ENCODE measurements around the gene C10orf67. TPM values are rescaled to one million over a fixed set of nuclear protein-coding genes. Genes with fewer than 3 reads are reported as not detected.

C10orf67 gene
- total and polyA plus RNA-seq, 2 experiments from 2014 or later, result 0.16 TPM; not detected in 1

- Histone ChIP-seq H3K4me3 (no peak overlapping the region), H3K9me2 (ENCODE audit: insufficient read depth) (no peaks in the 10 kb centered on the region), H2AFZ (no peak overlapping the region), H3K4me1 (ENCODE audit: insufficient read depth) (no peaks in the 10 kb centered on the region), H3K27me3 (ENCODE audit: insufficient read depth) (no peaks in the 10 kb centered on the region), H4K20me1 (replicated peaks; ENCODE audit: insufficient read depth) (no peaks in the 10 kb centered on the region), H3K36me3 (ENCODE audit: insufficient read depth) (no peaks in the 10 kb centered on the region), H3K79me2 (replicated peaks; ENCODE audit: insufficient read depth) (no peaks in the 10 kb centered on the region), H3K27ac (ENCODE audit: low read depth) (no peak overlapping the region), H3K4me2 (no peak overlapping the region), H3F3A (replicated peaks; ENCODE audit: low read depth) (no peaks in the 10 kb centered on the region)
- no peak overlapping the region for H3K27ac Mint-ChIP-seq
- H3K4me1 Mint-ChIP-seq, result no peaks in the 10 kb centered on the region
- DNase-seq (ENCODE audit: low spot score) (no peak), ATAC-seq (no peak)
- no peak for TF ChIP-seq ETS1 (IDR thresholded peaks at IDR 0.05)
- TF ChIP-seq CTCF (conservative IDR thresholded peaks at IDR 0.05; ENCODE audit: low read depth in 2 of 2), result no peak
- no peak for TF ChIP-seq EZH2phosphoT487 (IDR thresholded peaks at IDR 0.05; ENCODE audit: unreplicated experiment)
- no peak for TF ChIP-seq ZNF462 (CRISPR knock-in tag; IDR thresholded peaks at IDR 0.05)
- no peak for TF ChIP-seq EZH2 (IDR thresholded peaks at IDR 0.05; ENCODE audit: low read depth, unreplicated experiment)
- TF ChIP-seq CREB1 (CRISPR knock-in tag; IDR thresholded peaks at IDR 0.05; ENCODE audit: low read depth), result no peak
- no peak for TF ChIP-seq JUNB (IDR thresholded peaks at IDR 0.05; ENCODE audit: unreplicated experiment)
- no peak for TF ChIP-seq STAT1 (IDR thresholded peaks at IDR 0.05; ENCODE audit: unreplicated experiment)
- no peak for TF ChIP-seq ZNF114 (CRISPR knock-in tag; IDR thresholded peaks at IDR 0.05)
- no peak for TF ChIP-seq POLR2AphosphoS5 (IDR thresholded peaks at IDR 0.05; ENCODE audit: low read depth)
- no peak for TF ChIP-seq ZNF331 (CRISPR knock-in tag; IDR thresholded peaks at IDR 0.05; ENCODE audit: low read depth)
- no peak for TF ChIP-seq REST (IDR thresholded peaks at IDR 0.05; ENCODE audit: unreplicated experiment)
- no peak for TF ChIP-seq NANOG (IDR thresholded peaks at IDR 0.05; ENCODE audit: borderline replicate concordance)
- no peaks in the 10 kb centered on the region for H3K9me3 Mint-ChIP-seq
- no peaks in the 10 kb centered on the region for H3K36me3 Mint-ChIP-seq (ENCODE audit: low read depth)
- no peak overlapping the region for H3K4me3 Mint-ChIP-seq
- H3K27me3 Mint-ChIP-seq (ENCODE audit: insufficient read depth, low read depth, poor library complexity), result no peaks in the 10 kb centered on the region
Observed at GRCh38 chr10:23361665-23362064, 17.1 kb upstream of the C10orf67 start.
